Measurements from ENCODE around the gene MLXIP. TPM values are rescaled to one million over a fixed set of nuclear protein-coding genes. Genes with fewer than 3 reads are reported as not detected.

MLXIP gene
- total and polyA plus RNA-seq, 9 of the 15 experiments (the other 6 are each of a cell fraction or from before 2014, with no cell fraction given): 2.2 to 66.3 (median 18.1) TPM

GRCh38 chr12:122174155-122174845 is 95.7 kb downstream of the MLXIP start, which contains the start of gene IL31 (continued):
- TF ChIP-seq MAFG (tag; conservative IDR thresholded peaks at IDR 0.05): no peak
- TF ChIP-seq GABPB2 (CRISPR knock-in tag; conservative IDR thresholded peaks at IDR 0.05): no peak
- no peak for TF ChIP-seq BRD4 (IDR thresholded peaks at IDR 0.05)
- no peak for TF ChIP-seq HMGXB4 (CRISPR knock-in tag; IDR thresholded peaks at IDR 0.05)
- no peak for TF ChIP-seq KDM5B (IDR thresholded peaks at IDR 0.05; ENCODE audit: insufficient replicate concordance, low read depth, low read length)
- no peak for TF ChIP-seq ZNF699 (CRISPR knock-in tag; IDR thresholded peaks at IDR 0.05; ENCODE audit: insufficient replicate concordance)
- no peak for TF ChIP-seq MLX (CRISPR knock-in tag; conservative IDR thresholded peaks at IDR 0.05)
- TF ChIP-seq RREB1 (CRISPR knock-in tag; IDR thresholded peaks at IDR 0.05): no peak
- no peak for TF ChIP-seq ZBTB7A (IDR thresholded peaks at IDR 0.05; ENCODE audit: borderline replicate concordance, control insufficient read depth, low read depth, low read length)
- no peak for TF ChIP-seq ZNF347 (CRISPR knock-in tag; IDR thresholded peaks at IDR 0.05; ENCODE audit: low read depth)
- TF ChIP-seq NUFIP1 (IDR thresholded peaks at IDR 0.05; ENCODE audit: partially characterized antibody): no peak

Data from K562 (cell line).